GM23248 (cell line): Measurements from ENCODE around the gene ZNF569.

Experiments used
- EZH2 ChIP-seq: fragments of 200-600 bp; sonication (generic); IDR thresholded peaks from 2 replicates; pipeline ENCODE4 v1.6.1; 2018; ENCODE audit warnings: antibody characterized with exemption, mild to moderate bottlenecking; ENCODE audit not compliant: insufficient read depth, poor library complexity, severe bottlenecking
- EZH2phosphoT487 ChIP-seq: fragments of 200-600 bp; sonication (generic); IDR thresholded peaks from 2 replicates; pipeline ENCODE4 v1.6.1; 2018; ENCODE audit warnings: antibody characterized with exemption, moderate library complexity, mild to moderate bottlenecking, low read depth; ENCODE audit not compliant: insufficient read depth

- TF ChIP-seq EZH2, result no peak
- no peak for TF ChIP-seq EZH2phosphoT487
Measured at GRCh38 chr19:37467608-37468090, 405 bp upstream of the ZNF569 start.
